ENCODE results near the gene NEDD4L. TPM values are rescaled to one million over a fixed set of nuclear protein-coding genes. Genes with fewer than 3 reads are reported as not detected.

Gene NEDD4L
- polyA plus RNA-seq, 1 of the 3 experiments (the other 2 are of a cell fraction), result 13.2 TPM

DNA sequence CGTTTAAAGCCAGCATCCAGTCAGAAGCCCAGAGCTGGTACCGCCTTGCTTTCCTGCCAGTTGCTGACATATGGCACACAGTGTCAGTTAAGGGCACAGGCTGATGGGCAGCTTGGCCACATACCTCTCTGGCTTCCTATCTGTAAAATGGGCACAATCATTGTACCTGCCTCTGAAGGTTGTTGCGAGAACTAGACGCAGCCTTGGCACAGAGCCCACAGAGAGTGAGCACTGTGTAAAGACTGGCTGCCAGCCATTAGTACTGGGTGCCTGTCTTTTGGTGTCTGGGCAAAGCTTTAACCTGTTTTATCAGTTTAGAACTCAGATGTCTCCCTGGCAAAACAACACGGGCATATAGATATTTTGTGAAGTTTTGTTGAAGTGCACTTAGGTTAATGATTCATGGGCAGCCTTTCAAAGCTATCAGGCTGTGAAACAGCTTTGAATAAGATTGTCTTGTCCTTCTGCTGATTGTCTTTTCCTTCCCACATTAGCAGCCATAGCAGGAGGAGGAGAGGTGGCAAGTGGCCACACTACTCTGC lies 269.5 kb downstream of the NEDD4L start:
- H4K20me1 ChIP-seq (ENCODE audit: insufficient read depth), result no peaks in the 10 kb centered on the region
- H3K4me3 ChIP-seq (ENCODE audit: low read depth in 2 of 2, low read length in 1 of 2), result no peak overlapping the region
- no peak overlapping the region for H2AFZ ChIP-seq (ENCODE audit: low read depth)
- no peak overlapping the region; a peak in 1 of 4 replicates for H3K27ac ChIP-seq (ENCODE audit: low read depth in 2 of 2, low read length in 1 of 2)
- peaks cover 5 to 13% of the 10 kb centered on the region in 2 experiments; a peak in 2 of 4 replicates for H3K4me1 ChIP-seq (ENCODE audit: control insufficient read depth in 1 of 2, insufficient read depth in 2 of 2, low read depth in 1 of 2, low read length in 1 of 2)
- CTCF ChIA-PET, result no interaction called here
- H3K9me2 ChIP-seq, result no peaks in the 10 kb centered on the region
- peaks cover 5% of the 10 kb centered on the region for H3F3A ChIP-seq (replicated peaks; ENCODE audit: insufficient read depth)
- TF ChIP-seq TCF12 (IDR thresholded peaks at IDR 0.05) (no peak), SIN3A (IDR thresholded peaks at IDR 0.05; ENCODE audit: borderline replicate concordance, low read depth, low read length) (no peak), NFIC (IDR thresholded peaks at IDR 0.05; ENCODE audit: borderline replicate concordance) (peak; percentile 52; the same call in 1 of the 2 replicates), ELF1 (IDR thresholded peaks at IDR 0.05) (no peak)
- TF ChIP-seq, protein P1, sequence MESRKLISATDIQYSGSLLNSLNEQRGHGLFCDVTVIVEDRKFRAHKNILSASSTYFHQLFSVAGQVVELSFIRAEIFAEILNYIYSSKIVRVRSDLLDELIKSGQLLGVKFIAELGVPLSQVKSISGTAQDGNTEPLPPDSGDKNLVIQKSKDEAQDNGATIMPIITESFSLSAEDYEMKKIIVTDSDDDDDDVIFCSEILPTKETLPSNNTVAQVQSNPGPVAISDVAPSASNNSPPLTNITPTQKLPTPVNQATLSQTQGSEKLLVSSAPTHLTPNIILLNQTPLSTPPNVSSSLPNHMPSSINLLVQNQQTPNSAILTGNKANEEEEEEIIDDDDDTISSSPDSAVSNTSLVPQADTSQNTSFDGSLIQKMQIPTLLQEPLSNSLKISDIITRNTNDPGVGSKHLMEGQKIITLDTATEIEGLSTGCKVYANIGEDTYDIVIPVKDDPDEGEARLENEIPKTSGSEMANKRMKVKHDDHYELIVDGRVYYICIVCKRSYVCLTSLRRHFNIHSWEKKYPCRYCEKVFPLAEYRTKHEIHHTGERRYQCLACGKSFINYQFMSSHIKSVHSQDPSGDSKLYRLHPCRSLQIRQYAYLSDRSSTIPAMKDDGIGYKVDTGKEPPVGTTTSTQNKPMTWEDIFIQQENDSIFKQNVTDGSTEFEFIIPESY (IDR thresholded peaks at IDR 0.05; ENCODE audit: borderline replicate concordance, low read depth), result no peak
- H3K4me2 ChIP-seq, result peak overlapping the region; percentile 5; the same call in 1 of the 2 replicates
- DNase-seq, result no peak
- WGBS (ENCODE audit: low lambda C conversion rate), result 69% methylated on average over 5 of the region's 5 CpGs
- H3K36me3 ChIP-seq (replicated peaks in 1 of 2; ENCODE audit: control insufficient read depth in 1 of 2, insufficient read depth in 2 of 2, low read length in 1 of 2), result no peaks in the 10 kb centered on the region
- H3K9ac ChIP-seq, result no peak overlapping the region
- H3K9me3 ChIP-seq, result no peaks in the 10 kb centered on the region
- H3K79me2 ChIP-seq (ENCODE audit: insufficient read depth), result no peaks in the 10 kb centered on the region
- POLR2A ChIA-PET, result no interaction called here
- H3K27me3 ChIP-seq (ENCODE audit: insufficient read depth), result no peaks in the 10 kb centered on the region

DNA sequence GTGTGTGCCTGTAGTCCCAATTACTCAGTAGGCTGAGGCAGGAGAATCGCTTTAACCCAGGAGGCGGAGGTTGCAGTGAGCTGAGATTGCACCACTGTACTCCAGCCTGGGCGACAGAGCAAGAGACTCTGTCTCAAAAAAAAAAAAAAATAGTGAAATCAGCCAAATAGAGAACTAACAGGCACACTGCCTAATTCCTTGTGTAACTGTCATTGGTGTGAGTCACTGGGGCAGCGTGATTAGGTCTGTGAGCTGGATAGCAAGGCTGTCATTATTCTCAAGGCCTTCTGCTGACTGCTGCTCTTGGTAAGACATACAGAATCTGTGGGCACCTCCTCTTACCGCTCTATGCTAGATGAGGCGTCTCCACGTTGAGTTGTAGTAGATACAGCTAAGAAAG lies 270.3 kb downstream of the NEDD4L start:
- no peaks in the 10 kb centered on the region for H3K79me2 ChIP-seq (ENCODE audit: insufficient read depth)
- WGBS (ENCODE audit: low lambda C conversion rate), result 46% methylated on average over 7 of the region's 7 CpGs
- peak overlapping the region; percentile 11; the same call in 1 of the 2 replicates for H3K4me2 ChIP-seq
- no peak overlapping the region for H2AFZ ChIP-seq (ENCODE audit: low read depth)
- ChIA-PET CTCF (interaction anchor here (1.2 kb wide), 1 partner anchor 192 kb away, joined by 3 read pairs; no protein-coding TSS in a partner anchor), POLR2A (no interaction called here)
- peaks cover 3 to 13% of the 10 kb centered on the region in 2 experiments; a peak in 2 of 4 replicates for H3K4me1 ChIP-seq (ENCODE audit: control insufficient read depth in 1 of 2, insufficient read depth in 2 of 2, low read depth in 1 of 2, low read length in 1 of 2)
- H3K9ac ChIP-seq, result no peak overlapping the region
- no peak for DNase-seq
- no peaks in the 10 kb centered on the region for H3K36me3 ChIP-seq (replicated peaks in 1 of 2; ENCODE audit: control insufficient read depth in 1 of 2, insufficient read depth in 2 of 2, low read length in 1 of 2)
- H3K4me3 ChIP-seq (ENCODE audit: low read depth in 2 of 2, low read length in 1 of 2), result no peak overlapping the region
- H3K9me3 ChIP-seq, result no peaks in the 10 kb centered on the region
- peaks cover 5% of the 10 kb centered on the region for H3F3A ChIP-seq (replicated peaks; ENCODE audit: insufficient read depth)
- H3K27me3 ChIP-seq (ENCODE audit: insufficient read depth), result no peaks in the 10 kb centered on the region
- no peaks in the 10 kb centered on the region for H3K9me2 ChIP-seq
- H3K27ac ChIP-seq (ENCODE audit: low read depth in 2 of 2, low read length in 1 of 2), result peak overlapping the region in 1 of 2 experiments; percentile 21; a peak in 3 of 4 replicates
- no peaks in the 10 kb centered on the region for H4K20me1 ChIP-seq (ENCODE audit: insufficient read depth)
- TF ChIP-seq, protein P2, sequence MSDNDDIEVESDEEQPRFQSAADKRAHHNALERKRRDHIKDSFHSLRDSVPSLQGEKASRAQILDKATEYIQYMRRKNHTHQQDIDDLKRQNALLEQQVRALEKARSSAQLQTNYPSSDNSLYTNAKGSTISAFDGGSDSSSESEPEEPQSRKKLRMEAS (IDR thresholded peaks at IDR 0.05; ENCODE audit: low read depth), result peak; percentile 59; the same call in 1 of the 2 replicates
- TF ChIP-seq NRF1 (IDR thresholded peaks at IDR 0.05; ENCODE audit: low read depth, low read length) (no peak), SMC3 (IDR thresholded peaks at IDR 0.05; ENCODE audit: low read depth, low read length) (no peak), SIN3A (IDR thresholded peaks at IDR 0.05; ENCODE audit: borderline replicate concordance, low read depth, low read length) (no peak), POLR2AphosphoS5 (IDR thresholded peaks at IDR 0.05; ENCODE audit: low read depth, low read length) (no peak), CHD2 (IDR thresholded peaks at IDR 0.05; ENCODE audit: low read length, partially characterized antibody) (no peak), EZH2phosphoT487 (IDR thresholded peaks at IDR 0.05; ENCODE audit: borderline replicate concordance, low read depth) (no peak), JUND (IDR thresholded peaks at IDR 0.05) (peak; percentile 58), FOXJ3 (CRISPR knock-in tag; IDR thresholded peaks at IDR 0.05) (no peak), GABPA (IDR thresholded peaks at IDR 0.05; ENCODE audit: low read depth) (no peak), ELF1 (IDR thresholded peaks at IDR 0.05) (no peak), NFIC (IDR thresholded peaks at IDR 0.05; ENCODE audit: borderline replicate concordance) (peak; percentile 49; the same call in 1 of the 2 replicates), EP300 (IDR thresholded peaks at IDR 0.05; ENCODE audit: borderline replicate concordance in 1 of 2, low read depth in 1 of 2, low read length in 1 of 2) (no peak), GATA2 (CRISPR knock-in tag; IDR thresholded peaks at IDR 0.05) (no peak), TCF12 (IDR thresholded peaks at IDR 0.05) (peak; percentile 47), TEAD4 (IDR thresholded peaks at IDR 0.05; ENCODE audit: borderline replicate concordance, insufficient read depth) (no peak), MXI1 (IDR thresholded peaks at IDR 0.05; ENCODE audit: low read depth, low read length) (no peak), FOXM1 (IDR thresholded peaks at IDR 0.05; ENCODE audit: low read depth) (no peak)
- TF ChIP-seq, protein P1 (IDR thresholded peaks at IDR 0.05; ENCODE audit: borderline replicate concordance, low read depth), result no peak
- TF ChIP-seq, protein P3, sequence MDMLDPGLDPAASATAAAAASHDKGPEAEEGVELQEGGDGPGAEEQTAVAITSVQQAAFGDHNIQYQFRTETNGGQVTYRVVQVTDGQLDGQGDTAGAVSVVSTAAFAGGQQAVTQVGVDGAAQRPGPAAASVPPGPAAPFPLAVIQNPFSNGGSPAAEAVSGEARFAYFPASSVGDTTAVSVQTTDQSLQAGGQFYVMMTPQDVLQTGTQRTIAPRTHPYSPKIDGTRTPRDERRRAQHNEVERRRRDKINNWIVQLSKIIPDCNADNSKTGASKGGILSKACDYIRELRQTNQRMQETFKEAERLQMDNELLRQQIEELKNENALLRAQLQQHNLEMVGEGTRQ (IDR thresholded peaks at IDR 0.05; ENCODE audit: borderline replicate concordance, low read depth, low read length), result no peak
- TF ChIP-seq, protein P4, sequence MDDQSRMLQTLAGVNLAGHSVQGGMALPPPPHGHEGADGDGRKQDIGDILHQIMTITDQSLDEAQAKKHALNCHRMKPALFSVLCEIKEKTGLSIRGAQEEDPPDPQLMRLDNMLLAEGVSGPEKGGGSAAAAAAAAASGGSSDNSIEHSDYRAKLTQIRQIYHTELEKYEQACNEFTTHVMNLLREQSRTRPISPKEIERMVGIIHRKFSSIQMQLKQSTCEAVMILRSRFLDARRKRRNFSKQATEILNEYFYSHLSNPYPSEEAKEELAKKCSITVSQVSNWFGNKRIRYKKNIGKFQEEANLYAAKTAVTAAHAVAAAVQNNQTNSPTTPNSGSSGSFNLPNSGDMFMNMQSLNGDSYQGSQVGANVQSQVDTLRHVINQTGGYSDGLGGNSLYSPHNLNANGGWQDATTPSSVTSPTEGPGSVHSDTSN (IDR thresholded peaks at IDR 0.05), result peak; percentile 39; the same call in 1 of the 2 replicates

Data from SK-N-SH (cell line).